ENCODE measurements around the gene TRIM38. TPM values are rescaled to one million over a fixed set of nuclear protein-coding genes. Genes with fewer than 3 reads are reported as not detected.

TRIM38 gene
- total RNA-seq, 1 donor from 2014 or later: 6.8 TPM

DNA sequence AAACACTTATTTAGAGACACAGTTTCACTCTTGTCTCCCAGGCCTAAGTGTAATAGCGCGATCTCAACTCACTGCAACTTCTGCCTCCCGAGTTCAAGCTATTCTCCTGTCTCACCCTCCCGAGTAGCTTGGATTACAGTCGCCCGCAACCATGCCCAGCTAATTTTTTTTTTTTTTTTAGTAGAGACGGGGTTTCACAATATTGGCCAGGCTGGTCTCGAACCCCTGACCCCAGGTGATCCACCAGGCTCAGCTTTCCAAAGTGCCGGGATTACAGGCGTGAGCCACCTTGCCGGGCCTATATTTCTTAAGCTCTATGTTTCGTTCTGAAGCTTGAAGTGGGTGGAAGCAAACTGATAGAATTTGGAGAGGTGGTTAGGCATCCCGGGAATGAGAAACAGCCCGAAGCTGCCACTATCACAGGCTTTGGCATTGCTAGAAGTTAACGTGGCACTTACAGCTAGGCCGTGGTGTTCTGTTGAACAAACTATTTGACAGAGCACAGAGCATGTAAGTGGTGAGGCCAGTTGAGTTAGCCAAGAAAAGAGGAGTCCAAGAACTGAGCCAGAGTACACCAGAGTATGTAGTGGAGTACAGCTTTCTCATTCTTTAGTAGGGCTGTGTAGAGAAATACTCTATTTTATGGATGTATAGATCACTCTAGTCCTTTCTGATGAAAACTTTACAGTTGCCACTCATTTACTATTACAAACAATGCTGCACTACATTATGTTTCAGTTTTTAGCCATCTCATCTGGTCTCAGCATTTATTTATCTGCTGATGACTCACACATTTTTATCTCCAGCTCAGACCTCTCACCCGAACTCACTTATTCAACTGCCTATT is 62.7 kb downstream of the TRIM38 start:
- H3K4me3 Mint-ChIP-seq (ENCODE audit: unreplicated experiment): peak overlapping the region; percentile 94
- H3K4me1 ChIP-seq (ENCODE audit: insufficient read depth, low read length): peaks cover 37% of the 10 kb centered on the region
- H3K79me2 ChIP-seq (ENCODE audit: insufficient read depth, low read length): no peaks in the 10 kb centered on the region
- no peaks in the 10 kb centered on the region for H3K36me3 ChIP-seq (ENCODE audit: insufficient read depth, low read length)
- no peaks in the 10 kb centered on the region for H3K9me3 Mint-ChIP-seq (ENCODE audit: unreplicated experiment)
- peak overlapping the region; percentile 93 for H3K4me2 ChIP-seq (ENCODE audit: low read length)
- peak overlapping the region; percentile 80 for H3K4me3 ChIP-seq (ENCODE audit: insufficient read depth, low read depth, low read length)
- no peaks in the 10 kb centered on the region for H3K9me3 ChIP-seq (ENCODE audit: insufficient read depth, low read depth, low read length)
- H3K27me3 ChIP-seq (ENCODE audit: insufficient read depth, low read length): no peaks in the 10 kb centered on the region
- TF ChIP-seq, protein P1, sequence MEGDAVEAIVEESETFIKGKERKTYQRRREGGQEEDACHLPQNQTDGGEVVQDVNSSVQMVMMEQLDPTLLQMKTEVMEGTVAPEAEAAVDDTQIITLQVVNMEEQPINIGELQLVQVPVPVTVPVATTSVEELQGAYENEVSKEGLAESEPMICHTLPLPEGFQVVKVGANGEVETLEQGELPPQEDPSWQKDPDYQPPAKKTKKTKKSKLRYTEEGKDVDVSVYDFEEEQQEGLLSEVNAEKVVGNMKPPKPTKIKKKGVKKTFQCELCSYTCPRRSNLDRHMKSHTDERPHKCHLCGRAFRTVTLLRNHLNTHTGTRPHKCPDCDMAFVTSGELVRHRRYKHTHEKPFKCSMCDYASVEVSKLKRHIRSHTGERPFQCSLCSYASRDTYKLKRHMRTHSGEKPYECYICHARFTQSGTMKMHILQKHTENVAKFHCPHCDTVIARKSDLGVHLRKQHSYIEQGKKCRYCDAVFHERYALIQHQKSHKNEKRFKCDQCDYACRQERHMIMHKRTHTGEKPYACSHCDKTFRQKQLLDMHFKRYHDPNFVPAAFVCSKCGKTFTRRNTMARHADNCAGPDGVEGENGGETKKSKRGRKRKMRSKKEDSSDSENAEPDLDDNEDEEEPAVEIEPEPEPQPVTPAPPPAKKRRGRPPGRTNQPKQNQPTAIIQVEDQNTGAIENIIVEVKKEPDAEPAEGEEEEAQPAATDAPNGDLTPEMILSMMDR (IDR thresholded peaks at IDR 0.05; ENCODE audit: insufficient read depth, low read depth, low read length): no peak
- TF ChIP-seq EZH2 (IDR thresholded peaks at IDR 0.05; ENCODE audit: insufficient read depth, low read length): no peak
- peaks cover 29% of the 10 kb centered on the region for H3K4me1 Mint-ChIP-seq (ENCODE audit: low read depth, unreplicated experiment)
- no peak overlapping the region for H2AFZ ChIP-seq (ENCODE audit: low read depth, low read length)
- H3K36me3 Mint-ChIP-seq (ENCODE audit: low read depth, unreplicated experiment): no peaks in the 10 kb centered on the region
- DNase-seq (ENCODE audit: low read depth) (peak; percentile 88), FAIRE-seq (peak; percentile 17)
- peak overlapping the region; percentile 83 for H3K9ac ChIP-seq (ENCODE audit: low read length)
- peak overlapping the region; percentile 89 for H3K27ac ChIP-seq (ENCODE audit: low read depth, low read length)
- H3K27ac Mint-ChIP-seq (ENCODE audit: unreplicated experiment): peak overlapping the region; percentile 94
- no peaks in the 10 kb centered on the region for H4K20me1 ChIP-seq (ENCODE audit: insufficient read depth, low read length)
- no peaks in the 10 kb centered on the region for H3K27me3 Mint-ChIP-seq (ENCODE audit: low read depth, unreplicated experiment)

DNA sequence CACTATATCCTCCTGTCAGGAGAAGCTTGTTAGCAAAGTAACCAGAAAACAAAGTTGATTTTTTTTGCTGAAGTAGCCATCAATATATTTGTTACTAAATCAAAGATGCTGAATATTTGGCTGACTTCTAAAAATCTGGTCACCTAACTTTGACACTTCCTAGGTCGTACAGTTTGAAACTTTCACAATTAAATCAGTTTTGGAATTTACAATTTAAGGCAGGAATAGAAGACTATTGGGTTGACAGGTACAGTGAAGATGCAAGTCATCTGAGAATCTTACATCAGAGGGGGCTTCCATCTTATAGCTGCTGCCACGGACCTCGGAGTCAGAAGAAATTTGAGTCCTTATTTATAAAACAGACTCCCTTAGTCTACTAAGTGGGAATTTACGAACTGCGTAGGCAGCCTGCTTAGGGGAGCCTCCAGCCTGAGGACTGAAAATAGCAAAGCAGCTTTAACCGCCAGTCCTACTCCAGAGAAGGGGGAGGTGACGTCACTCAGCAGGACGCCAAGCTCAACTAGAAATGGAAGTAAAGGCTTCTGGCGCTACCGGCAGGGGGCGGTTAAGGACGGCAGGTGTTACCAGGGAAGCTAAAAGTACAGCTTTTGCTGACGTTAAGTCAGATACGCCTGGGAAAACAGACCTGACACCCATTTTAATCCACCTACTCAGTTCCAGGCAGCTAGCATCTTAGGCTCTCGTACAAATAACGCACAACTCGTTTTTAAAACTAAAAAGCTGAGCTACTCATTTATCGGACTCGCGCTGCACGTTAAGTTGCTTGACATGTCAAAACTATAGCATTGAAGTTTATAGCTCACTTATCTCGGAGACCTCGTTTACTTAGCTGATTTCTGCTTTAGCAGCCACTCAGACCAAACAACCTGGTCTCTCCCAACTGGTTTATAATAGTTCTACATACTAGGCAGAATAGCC is 63.6 kb downstream of the TRIM38 start:
- Histone ChIP-seq H3K9me3 (ENCODE audit: insufficient read depth, low read depth, low read length) (no peaks in the 10 kb centered on the region), H3K4me2 (ENCODE audit: low read length) (peak overlapping the region; percentile 93), H3K4me3 (ENCODE audit: insufficient read depth, low read depth, low read length) (peak overlapping the region; percentile 80), H3K4me1 (ENCODE audit: insufficient read depth, low read length) (peaks cover 33% of the 10 kb centered on the region), H3K27ac (ENCODE audit: low read depth, low read length) (peak overlapping the region; percentile 89), H3K27me3 (ENCODE audit: insufficient read depth, low read length) (no peaks in the 10 kb centered on the region), H3K36me3 (ENCODE audit: insufficient read depth, low read length) (no peaks in the 10 kb centered on the region), H4K20me1 (ENCODE audit: insufficient read depth, low read length) (no peaks in the 10 kb centered on the region), H3K9ac (ENCODE audit: low read length) (peak overlapping the region; percentile 83), H3K79me2 (ENCODE audit: insufficient read depth, low read length) (no peaks in the 10 kb centered on the region), H2AFZ (ENCODE audit: low read depth, low read length) (peak overlapping the region; percentile 44)
- Mint-ChIP-seq H3K27me3 (ENCODE audit: low read depth, unreplicated experiment) (no peaks in the 10 kb centered on the region), H3K36me3 (ENCODE audit: low read depth, unreplicated experiment) (no peaks in the 10 kb centered on the region), H3K9me3 (ENCODE audit: unreplicated experiment) (no peaks in the 10 kb centered on the region), H3K4me3 (ENCODE audit: unreplicated experiment) (peak overlapping the region; percentile 94), H3K27ac (ENCODE audit: unreplicated experiment) (peak overlapping the region; percentile 94), H3K4me1 (ENCODE audit: low read depth, unreplicated experiment) (peaks cover 33% of the 10 kb centered on the region)
- TF ChIP-seq EZH2 (IDR thresholded peaks at IDR 0.05; ENCODE audit: insufficient read depth, low read length): no peak
- TF ChIP-seq, protein P1 (IDR thresholded peaks at IDR 0.05; ENCODE audit: insufficient read depth, low read depth, low read length): peak; percentile 97
- no peak for FAIRE-seq
- DNase-seq (ENCODE audit: low read depth): peak; percentile 95

All from astrocyte (in vitro differentiated cells and primary cell).